Activated CD4-positive, CD25-positive, alpha-beta regulatory T cell treated with anti-CD3 and anti-CD28 coated beads, Interleukin-2, amount 50 U/mL, for 24 hours (primary cell): ENCODE data around the gene PERP.
A peak's percentile ranks its signal among the peaks of the same experiment; 100 is the strongest.
"Not testable (repeated sequence)": the region's sequence is repeated elsewhere in the genome, so short reads cannot be mapped to it uniquely, and the experiment has no call there.

Source experiments
- ATAC-seq, 2 donors: fragments of 150-1000 bp; cut with Tn5 transposase; one replicate each; pipeline ENCODE4 v1.10.0; 2021; ENCODE audit warnings: mild to moderate bottlenecking in 1 of 2, moderate library complexity in 1 of 2

The PERP gene

GRCh38 chr6:138107078-138107751 is at the start of gene PERP:
PERP (minus strand) TSS chr6:138107419; CDS start chr6:138107340, 79 bp downstream.
- ATAC-seq: peak; percentile 93 to 94

- no peak for ATAC-seq
Measured at GRCh38 chr6:138155443-138155842, 48.2 kb upstream of the PERP start.

GRCh38 chr6:138146544-138146943 is 39.3 kb upstream of the PERP start:
- no peak for ATAC-seq

- no peak for ATAC-seq
Measured at GRCh38 chr6:138145402-138145801, 38.2 kb upstream of the PERP start.

- no peak for ATAC-seq
Measured at GRCh38 chr6:138142806-138143205, 35.6 kb upstream of the PERP start.

- no peak for ATAC-seq
Measured at GRCh38 chr6:138129190-138129589, 22.0 kb upstream of the PERP start.

- ATAC-seq: no peak
Measured at GRCh38 chr6:138128096-138128495, 20.9 kb upstream of the PERP start.

- ATAC-seq: no peak
Measured at GRCh38 chr6:138124096-138124495, 16.9 kb upstream of the PERP start.

GRCh38 chr6:138119976-138120375 is 12.8 kb upstream of the PERP start:
- no peak for ATAC-seq

- ATAC-seq: not testable (repeated sequence)
Measured at GRCh38 chr6:138119229-138119628, 12.0 kb upstream of the PERP start.

GRCh38 chr6:138117376-138117914 is 10.2 kb upstream of the PERP start:
- no peak for ATAC-seq

GRCh38 chr6:138116661-138116999 is 9.4 kb upstream of the PERP start:
- no peak for ATAC-seq

- ATAC-seq: peak; percentile 82 to 84
Measured at GRCh38 chr6:138115877-138116660, 8.8 kb upstream of the PERP start.

GRCh38 chr6:138115201-138115600 is 8.0 kb upstream of the PERP start:
- ATAC-seq: no peak

GRCh38 chr6:138113588-138114210 is 6.5 kb upstream of the PERP start:
- no peak for ATAC-seq

- ATAC-seq: no peak
Measured at GRCh38 chr6:138110229-138110628, 3.0 kb upstream of the PERP start.

GRCh38 chr6:138109042-138109997 is 2.1 kb upstream of the PERP start:
- ATAC-seq: peak; percentile 54 to 67

- peak in 1 of 2 donors; percentile 10 for ATAC-seq
Measured at GRCh38 chr6:138107752-138108592, 753 bp upstream of the PERP start.

GRCh38 chr6:138106665-138107077 is 548 bp downstream of the PERP start:
- no peak for ATAC-seq

- ATAC-seq: no peak
Measured at GRCh38 chr6:138105880-138106664, 1.1 kb downstream of the PERP start.

- ATAC-seq: no peak
Measured at GRCh38 chr6:138105446-138105845, 1.8 kb downstream of the PERP start.
